IPS-NIHi11 (cell line): Measurements from ENCODE around the gene CDC20B.
"Not testable (repeated sequence)": the region's sequence is repeated elsewhere in the genome, so short reads cannot be mapped to it uniquely, and the experiment has no call there.

ENCODE experiments used
- DNase-seq: peaks from one replicate; pipeline ENCODE4 v3.0.0; 2012; ENCODE audit warnings: mixed read lengths, low spot score

Gene CDC20B

DNA sequence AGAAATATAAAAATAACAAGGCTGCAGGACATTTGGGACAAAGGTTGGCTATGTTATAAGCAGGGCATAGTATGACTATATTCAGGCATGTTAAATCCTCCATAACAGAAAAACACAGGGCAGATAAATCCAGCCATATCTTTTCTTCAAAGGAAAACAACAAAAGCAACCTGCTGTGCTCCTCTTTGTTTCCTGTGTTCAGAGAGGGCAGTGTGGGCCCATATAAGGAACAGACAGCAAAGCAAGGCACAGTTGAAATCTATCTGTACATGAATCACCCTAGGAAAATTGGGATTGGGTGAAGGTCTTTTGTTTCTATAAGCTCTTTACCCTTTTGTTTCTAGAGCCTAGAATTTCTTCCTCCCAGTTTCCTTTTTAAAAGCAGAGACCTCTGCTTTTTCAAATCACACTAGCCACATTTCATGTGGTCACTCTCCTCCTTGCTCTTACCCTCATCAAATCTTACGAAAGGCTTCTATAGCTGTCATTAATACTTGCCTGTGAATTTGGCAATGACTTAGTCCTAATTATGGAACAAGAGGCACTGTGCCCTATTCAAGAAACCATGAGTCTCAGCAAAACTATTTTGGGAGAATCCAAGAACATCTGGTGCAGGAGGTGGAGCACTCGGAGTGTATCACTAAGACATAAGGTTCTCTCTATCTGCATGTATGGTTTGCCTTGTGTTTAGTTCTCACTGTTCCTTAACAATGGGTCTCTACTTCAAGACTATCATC lies 68.8 kb downstream of the CDC20B start:
- peak; percentile 12 for DNase-seq

DNA sequence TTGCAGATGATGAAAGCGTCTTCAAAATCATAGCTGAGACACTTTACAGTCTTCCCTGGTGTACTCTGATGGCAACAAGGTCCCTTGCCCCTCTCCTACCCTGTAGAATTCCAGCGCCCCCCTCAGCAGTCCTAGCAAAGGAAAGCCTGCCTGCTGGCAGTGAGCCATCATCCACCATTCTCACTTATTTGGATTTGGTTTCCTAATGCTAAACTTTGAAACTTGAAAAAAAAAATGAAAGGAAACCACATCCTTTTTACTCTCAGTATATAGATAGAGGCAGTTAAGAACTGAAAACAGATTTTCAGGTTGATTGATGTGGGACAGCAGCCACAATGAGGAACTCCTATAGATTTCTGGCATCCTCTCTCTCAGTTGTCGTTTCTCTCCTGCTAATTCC lies 70.6 kb downstream of the CDC20B start, which contains the start of gene GZMA:
GZMA (plus strand) TSS at position 299 of the 400 bp plus-strand sequence; CDS start at position 336, 37 bp downstream.
- no peak for DNase-seq

DNA sequence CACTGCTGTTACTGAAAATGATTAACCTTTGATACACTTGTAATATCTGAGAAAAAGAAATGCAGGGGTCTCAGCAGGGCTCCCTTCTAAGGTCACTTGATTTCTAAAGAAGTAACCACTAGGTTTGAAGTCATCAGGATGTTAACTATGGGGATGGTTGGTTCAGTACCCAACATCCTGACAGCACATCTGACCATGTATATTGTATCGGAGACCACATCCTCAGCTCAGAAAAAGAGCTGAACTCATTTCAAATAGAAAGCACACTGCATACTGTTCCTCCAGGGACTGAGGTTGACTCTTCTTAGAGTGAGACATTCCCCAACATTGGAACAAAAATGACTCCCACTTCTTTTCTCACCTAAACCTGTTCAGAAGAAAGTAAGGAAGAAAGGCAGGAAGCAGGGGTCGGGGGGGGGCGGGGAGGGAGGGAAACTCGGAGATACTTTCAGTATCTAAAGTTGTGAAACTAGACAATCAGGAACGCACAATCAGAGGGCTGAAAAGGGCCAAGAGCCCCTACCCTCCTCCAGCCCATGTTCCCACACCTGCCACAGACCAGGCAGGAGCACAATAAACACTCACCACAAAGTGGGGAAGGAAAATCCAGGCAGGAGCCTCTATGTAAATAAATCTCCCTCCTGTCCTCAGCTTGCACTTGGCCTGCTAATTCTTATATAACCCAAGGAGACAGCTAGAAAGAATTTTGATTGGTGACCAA lies 71.3 kb downstream of the CDC20B start:
- DNase-seq = no peak

DNA sequence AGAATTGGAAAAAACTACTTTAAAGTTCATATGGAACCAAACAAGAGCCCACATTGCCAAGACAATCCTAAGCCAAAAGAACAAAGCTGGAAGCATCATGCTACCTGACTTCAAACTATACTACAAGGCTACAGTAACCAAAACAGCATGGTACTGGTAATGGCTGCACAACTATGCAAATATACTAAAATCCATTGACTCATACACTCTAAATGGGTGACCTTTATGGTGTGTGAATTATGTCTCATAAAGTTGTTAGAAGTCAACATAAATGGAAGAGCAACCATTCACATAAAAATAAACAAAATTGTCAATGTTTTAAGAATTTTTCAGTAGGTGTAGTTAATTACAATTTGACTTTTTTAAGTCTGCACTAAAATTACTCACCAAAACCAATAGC lies 71.8 kb downstream of the CDC20B start:
- not testable (repeated sequence) for DNase-seq

DNA sequence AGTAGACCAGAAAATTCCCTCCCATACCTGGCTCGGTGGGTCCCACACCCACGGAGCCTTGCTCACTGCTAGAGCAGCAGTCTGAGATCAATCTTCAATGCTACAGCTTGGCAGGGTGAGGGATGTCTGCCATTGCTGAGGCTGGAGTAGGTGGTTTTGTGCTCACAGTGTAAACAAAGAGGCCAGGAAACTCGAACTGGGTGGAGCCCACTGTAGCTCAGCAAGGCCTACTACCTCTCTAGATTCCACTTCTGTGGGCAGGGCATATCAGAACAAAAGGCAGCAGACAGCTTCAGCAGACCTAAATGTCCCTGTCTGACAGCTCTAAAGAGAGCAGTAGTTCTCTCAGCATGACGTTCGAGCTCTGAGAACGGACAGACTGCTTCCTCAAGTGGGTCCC lies 76.1 kb downstream of the CDC20B start:
- DNase-seq = no peak

DNA sequence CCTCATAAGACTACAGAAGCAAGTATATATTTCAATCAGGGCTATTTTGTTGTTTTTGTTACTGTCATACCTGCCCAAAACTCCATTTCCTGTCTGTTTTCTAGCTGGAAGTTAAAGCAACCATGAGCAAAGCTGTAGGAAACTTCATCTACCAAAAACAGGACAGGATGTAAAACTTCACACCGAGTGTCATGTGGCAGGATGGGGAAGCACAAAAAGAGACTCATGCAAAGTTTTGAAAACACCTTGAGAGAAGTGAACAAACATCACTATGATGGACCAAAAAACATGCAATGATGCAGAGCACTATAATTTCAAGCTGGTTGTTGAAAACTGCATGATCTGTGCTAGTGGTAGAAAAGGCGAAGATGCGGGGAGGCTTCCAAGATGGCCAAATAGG lies 76.8 kb downstream of the CDC20B start:
- DNase-seq = no peak

DNA sequence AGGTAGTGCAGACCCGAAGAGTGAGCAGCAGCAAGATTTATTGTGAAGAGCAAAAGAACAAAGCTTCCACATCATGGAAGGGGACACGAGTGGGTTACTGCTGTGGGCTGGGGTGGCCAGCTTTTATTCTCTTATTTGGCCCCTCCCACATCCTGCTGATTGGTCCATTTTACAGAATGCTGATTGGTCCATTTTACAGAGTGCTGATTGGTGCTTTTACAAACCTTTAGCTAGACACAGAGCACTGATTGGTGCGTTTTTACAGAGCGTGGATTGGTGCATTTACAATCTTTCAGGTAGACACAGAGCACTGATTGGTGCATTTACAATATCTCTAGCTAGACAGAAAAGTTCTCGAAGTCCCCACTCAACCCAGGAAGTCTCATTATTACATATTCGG lies 82.0 kb downstream of the CDC20B start:
- not testable (repeated sequence) for DNase-seq

DNA sequence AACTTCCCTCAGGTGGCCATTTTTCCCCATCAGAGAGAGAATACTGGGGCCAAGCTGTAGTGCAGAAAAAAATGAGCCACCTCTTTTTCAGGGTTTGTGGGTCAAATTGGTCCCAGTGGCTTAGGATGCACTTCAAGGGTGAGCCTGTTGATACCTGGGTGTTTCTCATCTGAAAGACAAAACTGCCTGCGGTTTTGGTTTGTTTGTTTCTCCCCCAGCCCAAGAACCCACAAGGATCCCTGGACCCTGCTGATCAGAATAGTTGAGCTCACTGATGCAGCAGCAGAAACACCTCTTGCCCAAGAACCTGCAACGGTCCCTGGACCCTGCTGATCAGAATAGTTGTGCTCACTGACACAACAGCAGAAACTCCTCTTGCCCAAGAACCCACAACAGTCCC lies 83.7 kb downstream of the CDC20B start:
- DNase-seq = not testable (repeated sequence)

DNA sequence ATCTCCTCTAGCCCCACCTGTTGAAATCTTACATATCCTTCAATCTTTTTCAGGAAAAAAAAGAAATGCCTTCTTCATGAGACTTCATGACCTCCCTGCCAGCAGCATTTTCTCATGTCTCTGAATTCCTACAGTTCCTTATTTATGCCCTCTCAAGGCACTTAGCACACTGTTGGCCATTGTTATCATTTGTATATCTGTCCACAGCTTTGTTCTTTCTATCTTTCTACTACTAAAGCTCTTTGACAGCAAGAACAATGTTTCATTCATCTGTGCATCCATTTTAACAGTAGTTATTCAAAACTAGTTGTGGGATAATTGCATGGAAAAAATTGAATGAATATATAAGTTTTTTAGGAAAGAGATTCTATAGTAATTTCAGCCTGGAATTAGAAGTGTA lies 91.4 kb downstream of the CDC20B start:
- no peak for DNase-seq

DNA sequence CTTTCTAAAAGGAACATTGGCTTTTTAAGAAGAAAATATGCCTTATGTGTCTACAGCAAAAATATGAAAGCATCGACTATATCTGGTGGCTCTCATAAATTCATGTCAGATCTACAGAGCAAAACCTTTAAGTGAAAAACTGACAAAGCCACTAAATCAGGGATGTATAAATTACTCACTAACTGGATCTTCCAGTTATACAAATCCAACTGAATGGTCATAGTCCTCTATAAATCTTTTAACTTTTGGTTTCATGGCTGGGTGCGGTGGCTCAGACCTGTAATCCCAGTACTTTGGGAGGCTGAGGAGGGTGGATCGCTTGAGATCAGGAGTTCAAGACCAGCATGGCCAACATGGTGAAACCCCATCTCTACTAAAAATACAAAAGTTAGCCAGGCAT lies 99.8 kb downstream of the CDC20B start:
- DNase-seq = no peak

DNA sequence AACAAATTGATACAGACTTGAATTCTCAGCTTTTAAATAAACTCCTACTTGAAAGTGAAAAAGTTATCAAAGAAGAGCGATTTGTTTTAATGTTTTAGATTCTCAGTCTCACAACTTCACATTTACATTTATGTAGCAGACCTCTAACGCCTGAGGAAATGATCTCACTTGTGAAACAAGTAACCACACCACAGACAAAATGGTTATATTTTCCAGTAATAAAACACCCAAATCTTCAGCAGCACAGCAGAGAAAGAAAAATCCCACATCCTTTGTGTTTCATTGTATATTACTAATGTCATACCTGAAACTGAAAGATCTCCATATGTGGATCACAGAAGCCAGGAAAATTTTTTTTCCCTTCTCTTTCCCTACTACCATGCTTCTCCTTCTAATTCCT lies 100.3 kb downstream of the CDC20B start:
- DNase-seq = no peak

DNA sequence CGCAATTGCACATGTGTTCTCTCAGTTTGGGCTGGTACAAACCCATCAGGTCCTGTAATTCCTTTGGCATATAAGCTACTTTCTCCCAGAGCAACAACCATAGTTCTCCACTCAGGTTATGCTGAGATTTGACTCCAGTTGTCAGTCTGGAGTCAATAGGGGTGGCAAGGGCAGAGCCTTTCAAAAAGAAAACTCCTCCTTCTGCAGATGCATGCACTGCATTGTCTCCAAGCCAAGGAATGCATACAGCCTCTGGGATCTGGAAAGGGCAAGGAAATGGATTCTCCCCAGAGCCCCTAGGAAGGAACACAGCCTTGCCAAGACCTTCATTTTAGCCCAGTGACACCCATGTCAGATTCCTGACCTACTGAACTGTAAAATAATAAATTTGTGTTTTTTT lies 101.6 kb downstream of the CDC20B start:
- DNase-seq = peak; percentile 35

DNA sequence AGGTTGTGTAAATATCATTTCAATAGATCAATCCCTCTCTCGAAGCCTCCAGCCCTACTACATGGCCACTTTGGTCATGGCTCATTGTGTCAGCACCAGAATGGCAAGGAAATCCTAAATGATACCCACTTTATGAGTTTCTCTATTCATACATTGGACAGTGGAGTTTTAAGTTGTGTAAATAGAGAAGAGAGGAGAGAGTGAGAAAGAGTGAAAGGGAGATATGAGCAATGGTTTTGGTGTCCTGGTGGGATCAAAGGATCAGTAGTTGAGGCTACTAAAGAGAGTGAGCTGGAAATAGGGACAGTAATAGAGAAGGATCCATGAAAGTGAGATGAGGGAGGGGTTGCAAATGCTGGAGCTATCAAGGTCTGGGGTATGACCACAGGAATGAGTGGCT lies 102.0 kb downstream of the CDC20B start:
- DNase-seq = no peak

DNA sequence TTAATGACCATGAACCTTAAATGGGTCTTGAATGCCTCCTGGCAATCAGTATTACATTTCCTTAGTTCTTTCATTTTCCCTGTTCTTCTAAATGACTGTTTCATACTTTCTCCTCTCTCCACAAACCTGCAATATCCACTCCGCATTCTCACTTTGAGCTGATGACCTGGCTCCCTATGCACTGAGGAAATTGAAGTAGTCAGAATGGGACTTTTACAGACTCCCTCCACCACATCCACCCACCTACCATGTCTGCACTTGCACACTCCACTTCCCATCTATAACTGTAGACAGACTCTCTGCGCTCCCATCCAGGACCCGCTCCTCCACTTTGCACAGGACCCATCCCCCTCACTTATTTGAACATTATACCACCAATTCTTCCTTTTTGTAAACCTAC lies 106.7 kb downstream of the CDC20B start:
- DNase-seq = no peak

DNA sequence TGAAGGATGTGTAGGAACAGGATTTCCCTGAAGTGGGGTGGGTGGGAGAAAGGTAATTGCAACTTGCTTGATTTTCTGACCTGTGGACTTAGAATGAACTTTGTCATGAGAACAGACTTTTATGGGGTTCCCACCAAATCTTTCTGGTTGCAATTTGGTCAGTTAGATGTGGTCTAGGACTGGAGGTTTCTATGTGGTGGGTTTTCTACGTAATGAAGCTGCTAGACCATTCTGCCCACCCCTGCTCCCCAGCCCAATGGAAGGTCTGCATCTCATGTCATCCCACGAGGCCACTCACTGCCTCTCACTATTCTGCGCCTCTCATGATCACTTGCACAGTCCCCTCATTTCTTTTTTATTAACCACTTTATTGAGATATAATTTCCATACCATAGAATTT lies 108.5 kb downstream of the CDC20B start:
- DNase-seq = no peak

DNA sequence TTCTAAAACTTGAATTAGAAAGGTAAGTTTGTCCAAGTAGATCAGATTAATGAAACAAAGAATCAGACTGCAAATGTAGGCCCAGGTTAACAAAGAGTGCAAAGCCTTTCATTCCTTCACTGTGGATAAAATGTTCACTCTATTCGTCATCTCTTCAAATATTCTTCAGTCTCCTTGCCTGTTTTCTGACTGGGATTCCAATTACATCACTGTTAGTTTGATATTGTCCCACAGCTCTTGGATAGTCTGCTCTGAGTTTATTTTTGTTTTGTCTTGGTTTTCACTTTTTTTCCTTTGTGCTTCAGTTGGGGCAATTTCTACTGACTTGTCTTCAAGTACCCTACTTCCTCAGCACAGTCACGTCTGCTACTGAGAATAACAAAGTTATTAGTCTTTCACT lies 109.1 kb downstream of the CDC20B start:
- DNase-seq = no peak

DNA sequence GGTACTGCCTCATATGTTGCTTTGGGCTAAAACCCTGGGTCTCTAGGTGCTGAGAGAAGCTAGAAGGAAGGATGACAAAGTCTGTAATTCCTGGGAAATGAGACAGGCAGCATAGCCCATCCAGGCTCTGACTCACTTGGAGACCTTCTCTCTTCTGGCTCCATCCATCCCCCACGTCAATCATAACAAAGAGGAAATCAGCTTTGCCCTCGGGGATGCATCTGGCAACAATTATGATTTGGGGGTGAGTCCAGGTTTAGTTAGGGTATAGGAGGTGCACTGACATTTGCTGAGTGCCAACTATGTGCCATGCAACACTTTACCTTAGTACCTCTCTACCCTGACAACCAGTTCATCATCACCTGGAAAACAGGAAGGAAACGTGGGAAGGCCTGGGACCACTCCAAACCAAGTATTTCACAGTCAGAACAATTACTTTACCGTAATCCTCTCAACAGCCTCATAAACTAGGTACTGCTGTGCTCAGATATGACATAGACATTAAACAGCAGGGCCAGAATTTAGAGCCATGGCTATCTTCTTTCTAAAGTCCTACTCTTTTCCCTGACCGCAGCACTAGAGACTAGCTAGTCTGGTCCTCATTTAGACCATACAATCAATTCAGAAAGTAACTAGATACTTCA lies 109.6 kb downstream of the CDC20B start:
- no peak for DNase-seq
